Activated CD8-positive, alpha-beta T cell treated with anti-CD3 and anti-CD28 coated beads for 36 hours (primary cell): Measurements from ENCODE around the gene KCNA3. TPM values are rescaled to one million over a fixed set of nuclear protein-coding genes. Genes with fewer than 3 reads are reported as not detected.

Experiments used
- ATAC-seq: fragments of 200-7000 bp; cut with Tn5 transposase; one replicate; pipeline ENCODE4 v1.10.0; 2021; ENCODE audit warnings: mild to moderate bottlenecking, moderate library complexity
- CTCF ChIA-PET: fragments of 350-600 bp; sonication (Branson Sonifier 250); formaldehyde crosslinking; loops from one replicate; lab custom pipeline; 2021; ENCODE audit warnings: antibody characterized with exemption; lab: Charles Lee
- POLR2A ChIA-PET: fragments of 350-600 bp; sonication (Branson Sonifier 250); formaldehyde crosslinking; loops from one replicate; lab custom pipeline; 2021; ENCODE audit warnings: antibody characterized with exemption; lab: Charles Lee
- DNase-seq: peaks from one replicate; pipeline ENCODE4 v3.0.0-alpha.2; 2020
- H3K27ac Mint-ChIP-seq: one replicate; pipeline ENCODE4 v1.8.0; 2021; ENCODE audit warnings: mild to moderate bottlenecking, mixed read lengths
- H3K27me3 Mint-ChIP-seq: one replicate; pipeline ENCODE4 v1.8.0; 2021; ENCODE audit warnings: mixed read lengths
- H3K36me3 Mint-ChIP-seq: one replicate; pipeline ENCODE4 v1.8.0; 2021; ENCODE audit warnings: low read depth, mixed read lengths
- H3K4me1 Mint-ChIP-seq: one replicate; pipeline ENCODE4 v1.8.0; 2021; ENCODE audit warnings: low read depth, mixed read lengths
- H3K4me3 Mint-ChIP-seq: one replicate; pipeline ENCODE4 v1.8.0; 2021; ENCODE audit warnings: mild to moderate bottlenecking, moderate library complexity, mixed read lengths
- H3K9me3 Mint-ChIP-seq: one replicate; pipeline ENCODE4 v1.8.0; 2021; ENCODE audit warnings: mixed read lengths
- CTCF ChIP-seq: fragments of 200-600 bp; IDR thresholded peaks from one replicate; pipeline ENCODE4 v1.8.0; 2022; ENCODE audit warnings: antibody characterized with exemption, mild to moderate bottlenecking
- intact Hi-C: fragments of 100-400 bp; cut with micrococcal nuclease; formaldehyde crosslinking; loops from one replicate; pipeline ENCODE4 v1.10.0; 2022
- total RNA-seq, 2 experiments: library from RNA; stranded (reverse); gene quantifications; one replicate each; pipeline ENCODE4 v1.2.3, GENCODE V29; 2021

Gene KCNA3
- total RNA-seq, 2 experiments from 2014 or later, result 15.5 to 16.2 TPM

GRCh38 chr1:110684491-110684890, 9.8 kb upstream of the KCNA3 start:
- ATAC-seq, result no peak
- H3K36me3 Mint-ChIP-seq, result no peaks in the 10 kb centered on the region
- intact Hi-C loops, result no loop called here
- ChIA-PET POLR2A (interaction anchor here (1.9 kb wide), 1 partner anchor 9 kb away, joined by 5 read pairs; the partner anchor contains the start of gene KCNA3), CTCF (interaction anchor here (0.7 to 1.3 kb wide), 3 partner anchors 9 to 81 kb away, joined by 3 to 8 read pairs (median 4); no protein-coding TSS in a partner anchor)
- H3K27ac Mint-ChIP-seq, result no peak overlapping the region
- TF ChIP-seq CTCF, result no peak
- H3K4me1 Mint-ChIP-seq, result peaks cover 8% of the 10 kb centered on the region
- H3K4me3 Mint-ChIP-seq, result no peak overlapping the region
- no peak for DNase-seq
- no peaks in the 10 kb centered on the region for H3K27me3 Mint-ChIP-seq
- no peaks in the 10 kb centered on the region for H3K9me3 Mint-ChIP-seq

- CTCF ChIA-PET, result interaction anchor here (1.0 to 1.3 kb wide), 4 partner anchors 8 to 100 kb away, joined by 3 to 5 read pairs (median 3); partner anchors contain the start of gene KCNA3
Observed at GRCh38 chr1:110682898-110683297, 8.2 kb upstream of the KCNA3 start.

GRCh38 chr1:110680036-110680735, 5.4 kb upstream of the KCNA3 start:
- intact Hi-C loops, result no loop called here
- DNase-seq, result no peak
- ChIA-PET CTCF (interaction anchor here (0.6 to 1.1 kb wide), 3 partner anchors 78 to 100 kb away, joined by 3 to 5 read pairs (median 4); no protein-coding TSS in a partner anchor), POLR2A (interaction anchor here (0.5 to 1.0 kb wide), 3 partner anchors 72 to 546 kb away, joined by 3 to 4 read pairs (median 3); no protein-coding TSS in a partner anchor)
- Mint-ChIP-seq H3K4me3 (no peak overlapping the region), H3K4me1 (peaks cover 20% of the 10 kb centered on the region), H3K36me3 (no peaks in the 10 kb centered on the region), H3K9me3 (no peaks in the 10 kb centered on the region), H3K27me3 (no peaks in the 10 kb centered on the region), H3K27ac (no peak overlapping the region)
- TF ChIP-seq CTCF, result no peak
- no peak for ATAC-seq

More at GRCh38 chr1:110682898-110683297, 8.2 kb upstream of the KCNA3 start:
- intact Hi-C loops, result no loop called here
- H3K4me1 Mint-ChIP-seq, result peaks cover 8% of the 10 kb centered on the region
- TF ChIP-seq CTCF, result no peak
- H3K9me3 Mint-ChIP-seq, result no peaks in the 10 kb centered on the region
- no peak for DNase-seq
- no peaks in the 10 kb centered on the region for H3K27me3 Mint-ChIP-seq
- POLR2A ChIA-PET, result interaction anchor here (1.2 to 1.9 kb wide), 2 partner anchors 8 to 82 kb away, joined by 3 to 5 read pairs; partner anchors contain the start of gene KCNA3
- ATAC-seq, result no peak
- no peak overlapping the region for H3K27ac Mint-ChIP-seq
- no peak overlapping the region for H3K4me3 Mint-ChIP-seq
- no peaks in the 10 kb centered on the region for H3K36me3 Mint-ChIP-seq

GRCh38 chr1:110677526-110677925, 2.8 kb upstream of the KCNA3 start:
- H3K36me3 Mint-ChIP-seq, result peaks cover 8% of the 10 kb centered on the region
- TF ChIP-seq CTCF, result no peak
- ATAC-seq, result no peak
- no peaks in the 10 kb centered on the region for H3K9me3 Mint-ChIP-seq
- H3K4me1 Mint-ChIP-seq, result peaks cover 12% of the 10 kb centered on the region
- H3K27me3 Mint-ChIP-seq, result no peaks in the 10 kb centered on the region
- no peak for DNase-seq
- ChIA-PET POLR2A (interaction anchor here (6.2 kb wide), 1 partner anchor 32 kb away, joined by 88 read pairs; no protein-coding TSS in a partner anchor), CTCF (interaction anchor here (0.7 to 2.8 kb wide), 7 partner anchors 47 to 182 kb away, joined by 3 to 20 read pairs (median 3); partner anchors contain the start of gene KCNA2)
- intact Hi-C loops, result loop anchor here (10.0 kb wide), 1 partner anchor 197 kb away; the partner anchor contains the start of gene CD53
- no peak overlapping the region for H3K4me3 Mint-ChIP-seq
- no peak overlapping the region for H3K27ac Mint-ChIP-seq
